Measurements from ENCODE around the gene BAAT. TPM values are rescaled to one million over a fixed set of nuclear protein-coding genes. Genes with fewer than 3 reads are reported as not detected.

The BAAT gene
- total RNA-seq, 1 experiment from 2014 or later: 0.17 TPM

DNA sequence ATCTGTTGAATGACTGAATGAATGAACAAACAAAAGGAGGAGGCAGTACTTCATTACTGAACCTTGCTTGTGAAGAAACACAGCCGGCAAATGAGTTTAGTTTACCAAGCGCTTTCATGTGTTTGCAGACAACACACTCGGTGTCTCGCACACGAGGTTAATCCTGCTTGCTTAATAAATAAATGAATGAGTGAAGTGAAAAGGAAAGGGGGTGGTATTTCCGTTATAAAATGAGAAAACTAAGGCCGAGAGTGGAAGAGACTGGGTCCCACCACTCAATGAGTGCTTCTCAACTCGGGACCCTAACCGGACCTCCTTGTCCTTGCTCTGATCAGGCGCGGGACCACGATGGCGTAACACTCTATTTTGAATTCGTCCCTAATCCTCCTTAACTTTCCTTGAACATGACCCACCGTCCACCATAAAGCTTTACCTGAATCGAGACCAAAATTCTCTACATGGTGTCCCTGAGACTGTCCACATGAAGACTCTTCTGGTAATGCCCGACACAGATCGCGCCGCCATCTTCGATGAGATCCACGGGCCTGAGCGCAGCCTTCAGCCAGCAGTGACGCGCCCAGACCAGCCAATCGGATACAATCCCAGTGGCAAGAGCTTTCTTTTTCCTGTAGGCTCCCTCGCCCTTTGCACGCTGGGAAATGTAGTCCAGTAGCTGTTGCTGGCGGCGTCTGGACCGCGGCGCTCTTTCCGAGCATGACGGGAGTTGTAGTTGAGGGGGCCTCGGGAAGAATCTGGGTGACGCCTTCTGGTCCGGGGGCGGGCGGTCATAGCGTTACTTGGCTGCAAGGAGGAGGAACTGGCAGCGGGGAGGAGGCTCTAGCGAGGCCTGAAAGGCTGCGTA, 13.5 kb upstream of the BAAT start, which contains the start of the genes MRPL50 and ZNF189 (continued):
- TF ChIP-seq FOXJ3 (CRISPR knock-in tag; IDR thresholded peaks at IDR 0.05; ENCODE audit: borderline replicate concordance): no peak
- TF ChIP-seq, protein P1, sequence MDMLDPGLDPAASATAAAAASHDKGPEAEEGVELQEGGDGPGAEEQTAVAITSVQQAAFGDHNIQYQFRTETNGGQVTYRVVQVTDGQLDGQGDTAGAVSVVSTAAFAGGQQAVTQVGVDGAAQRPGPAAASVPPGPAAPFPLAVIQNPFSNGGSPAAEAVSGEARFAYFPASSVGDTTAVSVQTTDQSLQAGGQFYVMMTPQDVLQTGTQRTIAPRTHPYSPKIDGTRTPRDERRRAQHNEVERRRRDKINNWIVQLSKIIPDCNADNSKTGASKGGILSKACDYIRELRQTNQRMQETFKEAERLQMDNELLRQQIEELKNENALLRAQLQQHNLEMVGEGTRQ (CRISPR knock-in tag; IDR thresholded peaks at IDR 0.05): no peak
- TF ChIP-seq ZNF396 (CRISPR knock-in tag; IDR thresholded peaks at IDR 0.05; ENCODE audit: borderline replicate concordance): no peak
- TF ChIP-seq IRF2 (CRISPR knock-in tag; IDR thresholded peaks at IDR 0.05; ENCODE audit: borderline replicate concordance, low read depth): no peak
- TF ChIP-seq, protein P2, sequence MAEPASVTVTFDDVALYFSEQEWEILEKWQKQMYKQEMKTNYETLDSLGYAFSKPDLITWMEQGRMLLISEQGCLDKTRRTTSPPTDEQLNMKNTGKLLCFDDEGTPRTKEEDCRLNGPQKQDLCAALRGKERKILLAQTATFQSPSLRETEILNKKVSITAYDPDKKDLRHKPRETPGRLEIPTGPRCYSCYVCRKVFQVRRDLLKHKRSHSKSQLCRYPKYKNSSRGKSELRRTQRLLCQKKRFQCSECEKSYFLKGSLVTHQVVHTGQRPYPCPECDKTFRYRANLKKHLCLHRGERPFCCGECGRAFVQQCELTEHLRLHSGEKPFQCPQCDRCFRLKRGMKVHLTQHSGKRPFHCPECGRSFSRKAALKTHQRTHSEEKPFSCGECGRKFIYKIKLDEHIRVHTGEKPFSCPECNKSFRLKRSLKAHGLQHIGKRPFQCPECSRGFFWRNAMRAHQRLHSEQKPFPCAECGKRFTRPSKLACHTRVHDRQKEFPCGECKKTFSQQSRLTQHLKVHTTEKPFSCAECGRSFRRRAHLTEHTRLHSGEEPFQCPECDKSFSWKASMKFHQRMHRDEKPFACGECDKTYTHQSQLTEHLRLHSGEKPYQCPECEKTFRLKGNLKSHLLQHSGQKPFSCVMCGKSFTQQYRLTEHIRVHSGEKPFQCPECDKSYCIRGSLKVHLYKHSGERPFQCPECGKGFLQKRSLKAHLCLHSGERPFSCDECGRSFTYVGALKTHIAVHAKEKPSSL (CRISPR knock-in tag; conservative IDR thresholded peaks at IDR 0.05): no peak
- no peak for TF ChIP-seq NFATC4 (CRISPR knock-in tag; IDR thresholded peaks at IDR 0.05)
- TF ChIP-seq TP53 (CRISPR knock-in tag; IDR thresholded peaks at IDR 0.05): no peak
- TF ChIP-seq ZNF219 (CRISPR knock-in tag; IDR thresholded peaks at IDR 0.05; ENCODE audit: borderline replicate concordance): no peak
- TF ChIP-seq, protein P3, sequence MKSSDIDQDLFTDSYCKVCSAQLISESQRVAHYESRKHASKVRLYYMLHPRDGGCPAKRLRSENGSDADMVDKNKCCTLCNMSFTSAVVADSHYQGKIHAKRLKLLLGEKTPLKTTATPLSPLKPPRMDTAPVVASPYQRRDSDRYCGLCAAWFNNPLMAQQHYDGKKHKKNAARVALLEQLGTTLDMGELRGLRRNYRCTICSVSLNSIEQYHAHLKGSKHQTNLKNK (CRISPR knock-in tag; IDR thresholded peaks at IDR 0.05): no peak
- peak; percentile 63; the same call in 1 of the 2 replicates for TF ChIP-seq TEAD1 (CRISPR knock-in tag; IDR thresholded peaks at IDR 0.05)
- TF ChIP-seq, protein P4, sequence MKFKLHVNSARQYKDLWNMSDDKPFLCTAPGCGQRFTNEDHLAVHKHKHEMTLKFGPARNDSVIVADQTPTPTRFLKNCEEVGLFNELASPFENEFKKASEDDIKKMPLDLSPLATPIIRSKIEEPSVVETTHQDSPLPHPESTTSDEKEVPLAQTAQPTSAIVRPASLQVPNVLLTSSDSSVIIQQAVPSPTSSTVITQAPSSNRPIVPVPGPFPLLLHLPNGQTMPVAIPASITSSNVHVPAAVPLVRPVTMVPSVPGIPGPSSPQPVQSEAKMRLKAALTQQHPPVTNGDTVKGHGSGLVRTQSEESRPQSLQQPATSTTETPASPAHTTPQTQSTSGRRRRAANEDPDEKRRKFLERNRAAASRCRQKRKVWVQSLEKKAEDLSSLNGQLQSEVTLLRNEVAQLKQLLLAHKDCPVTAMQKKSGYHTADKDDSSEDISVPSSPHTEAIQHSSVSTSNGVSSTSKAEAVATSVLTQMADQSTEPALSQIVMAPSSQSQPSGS (CRISPR knock-in tag; IDR thresholded peaks at IDR 0.05; ENCODE audit: borderline replicate concordance, low read depth): no peak
- TF ChIP-seq ZNF138 (CRISPR knock-in tag; conservative IDR thresholded peaks at IDR 0.05): no peak
- TF ChIP-seq ATF1 (CRISPR knock-in tag; IDR thresholded peaks at IDR 0.05): no peak
- TF ChIP-seq, protein P5, sequence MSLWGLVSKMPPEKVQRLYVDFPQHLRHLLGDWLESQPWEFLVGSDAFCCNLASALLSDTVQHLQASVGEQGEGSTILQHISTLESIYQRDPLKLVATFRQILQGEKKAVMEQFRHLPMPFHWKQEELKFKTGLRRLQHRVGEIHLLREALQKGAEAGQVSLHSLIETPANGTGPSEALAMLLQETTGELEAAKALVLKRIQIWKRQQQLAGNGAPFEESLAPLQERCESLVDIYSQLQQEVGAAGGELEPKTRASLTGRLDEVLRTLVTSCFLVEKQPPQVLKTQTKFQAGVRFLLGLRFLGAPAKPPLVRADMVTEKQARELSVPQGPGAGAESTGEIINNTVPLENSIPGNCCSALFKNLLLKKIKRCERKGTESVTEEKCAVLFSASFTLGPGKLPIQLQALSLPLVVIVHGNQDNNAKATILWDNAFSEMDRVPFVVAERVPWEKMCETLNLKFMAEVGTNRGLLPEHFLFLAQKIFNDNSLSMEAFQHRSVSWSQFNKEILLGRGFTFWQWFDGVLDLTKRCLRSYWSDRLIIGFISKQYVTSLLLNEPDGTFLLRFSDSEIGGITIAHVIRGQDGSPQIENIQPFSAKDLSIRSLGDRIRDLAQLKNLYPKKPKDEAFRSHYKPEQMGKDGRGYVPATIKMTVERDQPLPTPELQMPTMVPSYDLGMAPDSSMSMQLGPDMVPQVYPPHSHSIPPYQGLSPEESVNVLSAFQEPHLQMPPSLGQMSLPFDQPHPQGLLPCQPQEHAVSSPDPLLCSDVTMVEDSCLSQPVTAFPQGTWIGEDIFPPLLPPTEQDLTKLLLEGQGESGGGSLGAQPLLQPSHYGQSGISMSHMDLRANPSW (CRISPR knock-in tag; conservative IDR thresholded peaks at IDR 0.05; ENCODE audit: low read depth): no peak
- TF ChIP-seq SOX15 (CRISPR knock-in tag; IDR thresholded peaks at IDR 0.05): no peak
- no peak for TF ChIP-seq GRHL2 (CRISPR knock-in tag; IDR thresholded peaks at IDR 0.05; ENCODE audit: insufficient replicate concordance, severe bottlenecking)
- TF ChIP-seq, protein P6, sequence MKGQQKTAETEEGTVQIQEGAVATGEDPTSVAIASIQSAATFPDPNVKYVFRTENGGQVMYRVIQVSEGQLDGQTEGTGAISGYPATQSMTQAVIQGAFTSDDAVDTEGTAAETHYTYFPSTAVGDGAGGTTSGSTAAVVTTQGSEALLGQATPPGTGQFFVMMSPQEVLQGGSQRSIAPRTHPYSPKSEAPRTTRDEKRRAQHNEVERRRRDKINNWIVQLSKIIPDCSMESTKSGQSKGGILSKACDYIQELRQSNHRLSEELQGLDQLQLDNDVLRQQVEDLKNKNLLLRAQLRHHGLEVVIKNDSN (CRISPR knock-in tag; IDR thresholded peaks at IDR 0.05): 0 out of 2 replicates have a peak, but pooled peaks have one; percentile 24
- TF ChIP-seq TCF7 (CRISPR knock-in tag; IDR thresholded peaks at IDR 0.05; ENCODE audit: low read depth): no peak
- no peak for TF ChIP-seq RORB (CRISPR knock-in tag; IDR thresholded peaks at IDR 0.05)
- no peak for TF ChIP-seq OVOL2 (CRISPR knock-in tag; IDR thresholded peaks at IDR 0.05; ENCODE audit: borderline replicate concordance)
- TF ChIP-seq EMX1 (CRISPR knock-in tag; IDR thresholded peaks at IDR 0.05): no peak
- TF ChIP-seq, protein P7, sequence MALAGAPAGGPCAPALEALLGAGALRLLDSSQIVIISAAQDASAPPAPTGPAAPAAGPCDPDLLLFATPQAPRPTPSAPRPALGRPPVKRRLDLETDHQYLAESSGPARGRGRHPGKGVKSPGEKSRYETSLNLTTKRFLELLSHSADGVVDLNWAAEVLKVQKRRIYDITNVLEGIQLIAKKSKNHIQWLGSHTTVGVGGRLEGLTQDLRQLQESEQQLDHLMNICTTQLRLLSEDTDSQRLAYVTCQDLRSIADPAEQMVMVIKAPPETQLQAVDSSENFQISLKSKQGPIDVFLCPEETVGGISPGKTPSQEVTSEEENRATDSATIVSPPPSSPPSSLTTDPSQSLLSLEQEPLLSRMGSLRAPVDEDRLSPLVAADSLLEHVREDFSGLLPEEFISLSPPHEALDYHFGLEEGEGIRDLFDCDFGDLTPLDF (CRISPR knock-in tag; IDR thresholded peaks at IDR 0.05): no peak
- TF ChIP-seq JAZF1 (CRISPR knock-in tag; IDR thresholded peaks at IDR 0.05): no peak
- TF ChIP-seq NFE2L1 (CRISPR knock-in tag; IDR thresholded peaks at IDR 0.05): no peak
- no peak for TF ChIP-seq NR2C2 (CRISPR knock-in tag; IDR thresholded peaks at IDR 0.05)
- peak; percentile 64; the same call in 1 of the 2 replicates for TF ChIP-seq CREM (CRISPR knock-in tag; IDR thresholded peaks at IDR 0.05)
- no peak for TF ChIP-seq PRRX2 (CRISPR knock-in tag; IDR thresholded peaks at IDR 0.05)
- TF ChIP-seq, protein P8, sequence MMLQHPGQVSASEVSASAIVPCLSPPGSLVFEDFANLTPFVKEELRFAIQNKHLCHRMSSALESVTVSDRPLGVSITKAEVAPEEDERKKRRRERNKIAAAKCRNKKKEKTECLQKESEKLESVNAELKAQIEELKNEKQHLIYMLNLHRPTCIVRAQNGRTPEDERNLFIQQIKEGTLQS (CRISPR knock-in tag; conservative IDR thresholded peaks at IDR 0.05): no peak
- TF ChIP-seq, protein P9, sequence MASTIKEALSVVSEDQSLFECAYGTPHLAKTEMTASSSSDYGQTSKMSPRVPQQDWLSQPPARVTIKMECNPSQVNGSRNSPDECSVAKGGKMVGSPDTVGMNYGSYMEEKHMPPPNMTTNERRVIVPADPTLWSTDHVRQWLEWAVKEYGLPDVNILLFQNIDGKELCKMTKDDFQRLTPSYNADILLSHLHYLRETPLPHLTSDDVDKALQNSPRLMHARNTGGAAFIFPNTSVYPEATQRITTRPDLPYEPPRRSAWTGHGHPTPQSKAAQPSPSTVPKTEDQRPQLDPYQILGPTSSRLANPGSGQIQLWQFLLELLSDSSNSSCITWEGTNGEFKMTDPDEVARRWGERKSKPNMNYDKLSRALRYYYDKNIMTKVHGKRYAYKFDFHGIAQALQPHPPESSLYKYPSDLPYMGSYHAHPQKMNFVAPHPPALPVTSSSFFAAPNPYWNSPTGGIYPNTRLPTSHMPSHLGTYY (CRISPR knock-in tag; IDR thresholded peaks at IDR 0.05): no peak

Measured in WTC11 (cell line).